ENCODE results near the gene SPSB4.

SPSB4 gene

DNA sequence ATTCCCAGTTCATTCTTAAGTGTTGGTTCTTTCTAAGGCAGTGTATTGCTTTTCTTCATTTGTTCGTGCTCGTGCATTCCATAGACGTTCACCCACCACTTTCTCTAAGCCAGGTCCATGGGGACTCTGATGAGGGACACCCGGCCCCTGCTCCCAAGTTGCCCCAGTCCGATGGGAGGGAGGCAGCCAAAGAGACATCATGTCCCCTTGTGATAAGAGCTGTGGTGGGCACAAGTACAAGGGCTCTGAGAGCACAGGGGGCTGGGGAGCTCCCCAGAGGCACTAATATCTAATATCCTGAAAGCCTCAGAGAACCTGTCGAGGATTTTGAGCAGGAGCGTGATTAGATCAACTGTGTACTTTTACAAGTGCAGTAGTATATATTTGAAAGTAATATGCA is 6.3 kb downstream of the SPSB4 start:
- Histone ChIP-seq H3K4me1 (ENCODE audit: low read length) (no peaks in the 10 kb centered on the region), H4K20me1 (ENCODE audit: insufficient read depth, low read length) (no peaks in the 10 kb centered on the region), H3K36me3 (replicated peaks; ENCODE audit: insufficient read depth, low read length) (no peaks in the 10 kb centered on the region), H3F3A (ENCODE audit: insufficient read depth, low read length) (no peaks in the 10 kb centered on the region), H3K9me3 (replicated peaks; ENCODE audit: insufficient read depth, low read length) (no peaks in the 10 kb centered on the region), H3K4me2 (ENCODE audit: low read depth, low read length) (no peak overlapping the region), H3K9me2 (replicated peaks; ENCODE audit: insufficient read depth, low read length) (no peaks in the 10 kb centered on the region), H3K4me3 (ENCODE audit: low read length) (no peak overlapping the region), H2AFZ (ENCODE audit: low read length) (no peak overlapping the region), H3K79me2 (ENCODE audit: low read length) (no peaks in the 10 kb centered on the region), H3K27me3 (replicated peaks; ENCODE audit: insufficient read depth, low read length) (0 out of 2 replicates have a peak, but pooled peaks cover 3% of the 10 kb centered on the region), H3K9ac (ENCODE audit: low read length) (no peak overlapping the region), H3K27ac (ENCODE audit: low read length) (no peak overlapping the region)
- no peak for TF ChIP-seq EZH2phosphoT487 (IDR thresholded peaks at IDR 0.05; ENCODE audit: low read length)
- TF ChIP-seq EZH2 (optimal IDR thresholded peaks at IDR 0.05; ENCODE audit: low read depth, low read length), result no peak
- TF ChIP-seq, protein P1, sequence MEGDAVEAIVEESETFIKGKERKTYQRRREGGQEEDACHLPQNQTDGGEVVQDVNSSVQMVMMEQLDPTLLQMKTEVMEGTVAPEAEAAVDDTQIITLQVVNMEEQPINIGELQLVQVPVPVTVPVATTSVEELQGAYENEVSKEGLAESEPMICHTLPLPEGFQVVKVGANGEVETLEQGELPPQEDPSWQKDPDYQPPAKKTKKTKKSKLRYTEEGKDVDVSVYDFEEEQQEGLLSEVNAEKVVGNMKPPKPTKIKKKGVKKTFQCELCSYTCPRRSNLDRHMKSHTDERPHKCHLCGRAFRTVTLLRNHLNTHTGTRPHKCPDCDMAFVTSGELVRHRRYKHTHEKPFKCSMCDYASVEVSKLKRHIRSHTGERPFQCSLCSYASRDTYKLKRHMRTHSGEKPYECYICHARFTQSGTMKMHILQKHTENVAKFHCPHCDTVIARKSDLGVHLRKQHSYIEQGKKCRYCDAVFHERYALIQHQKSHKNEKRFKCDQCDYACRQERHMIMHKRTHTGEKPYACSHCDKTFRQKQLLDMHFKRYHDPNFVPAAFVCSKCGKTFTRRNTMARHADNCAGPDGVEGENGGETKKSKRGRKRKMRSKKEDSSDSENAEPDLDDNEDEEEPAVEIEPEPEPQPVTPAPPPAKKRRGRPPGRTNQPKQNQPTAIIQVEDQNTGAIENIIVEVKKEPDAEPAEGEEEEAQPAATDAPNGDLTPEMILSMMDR (IDR thresholded peaks at IDR 0.05; ENCODE audit: low read length), result no peak
- DNase-seq, result no peak

DNA sequence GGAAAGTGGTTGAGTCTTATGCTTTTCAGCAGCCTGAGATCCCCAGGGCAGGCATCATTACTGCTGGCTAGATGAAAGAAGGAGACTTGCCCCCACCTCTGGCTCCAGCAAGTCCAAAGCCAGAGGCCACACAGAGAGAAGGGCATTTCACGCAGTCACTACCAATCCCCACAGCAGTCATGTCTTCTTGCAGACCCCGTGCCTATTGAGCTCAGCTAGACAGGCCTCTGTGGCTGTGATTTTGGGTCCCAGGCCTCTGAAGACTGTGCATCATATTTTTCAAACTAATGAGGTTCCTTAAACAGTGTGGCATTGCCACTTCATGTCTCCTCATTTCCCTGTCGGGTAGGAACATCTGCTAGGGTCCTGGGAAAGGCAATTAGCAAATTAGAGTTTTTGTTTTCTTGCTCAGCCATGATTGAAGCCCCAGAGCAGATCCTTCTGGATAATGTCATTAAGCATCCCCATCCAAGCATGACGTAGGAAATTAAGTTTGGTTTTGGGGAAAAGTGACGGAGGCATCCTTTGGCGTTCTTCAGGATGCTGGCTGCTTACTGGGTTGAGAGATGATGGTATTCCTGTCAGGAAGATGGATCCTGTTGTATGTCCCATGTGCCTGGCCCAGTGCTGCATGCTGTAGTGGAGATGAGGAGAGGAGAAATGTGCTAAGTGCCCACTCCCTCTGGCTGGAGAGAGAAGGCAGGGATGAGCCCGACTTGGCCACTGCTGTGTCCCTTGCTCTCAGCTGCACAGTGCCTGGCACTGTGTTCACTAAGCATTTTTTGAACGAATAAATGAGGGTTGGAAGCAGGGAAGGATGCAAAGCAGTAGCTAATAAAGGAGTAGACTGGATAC is 7.0 kb downstream of the SPSB4 start:
- Histone ChIP-seq H3K4me1 (ENCODE audit: low read length) (no peaks in the 10 kb centered on the region), H2AFZ (ENCODE audit: low read length) (no peak overlapping the region), H3K4me3 (ENCODE audit: low read length) (no peak overlapping the region), H3K36me3 (replicated peaks; ENCODE audit: insufficient read depth, low read length) (no peaks in the 10 kb centered on the region), H3K9me3 (replicated peaks; ENCODE audit: insufficient read depth, low read length) (no peaks in the 10 kb centered on the region), H4K20me1 (ENCODE audit: insufficient read depth, low read length) (no peaks in the 10 kb centered on the region), H3K9me2 (replicated peaks; ENCODE audit: insufficient read depth, low read length) (no peaks in the 10 kb centered on the region), H3F3A (ENCODE audit: insufficient read depth, low read length) (no peaks in the 10 kb centered on the region), H3K9ac (ENCODE audit: low read length) (no peak overlapping the region), H3K4me2 (ENCODE audit: low read depth, low read length) (no peak overlapping the region), H3K27me3 (replicated peaks; ENCODE audit: insufficient read depth, low read length) (no peaks in the 10 kb centered on the region), H3K27ac (ENCODE audit: low read length) (no peak overlapping the region), H3K79me2 (ENCODE audit: low read length) (no peaks in the 10 kb centered on the region)
- no peak for DNase-seq
- no peak for TF ChIP-seq EZH2phosphoT487 (IDR thresholded peaks at IDR 0.05; ENCODE audit: low read length)
- TF ChIP-seq EZH2 (optimal IDR thresholded peaks at IDR 0.05; ENCODE audit: low read depth, low read length), result no peak
- TF ChIP-seq, protein P1 (IDR thresholded peaks at IDR 0.05; ENCODE audit: low read length), result no peak

DNA sequence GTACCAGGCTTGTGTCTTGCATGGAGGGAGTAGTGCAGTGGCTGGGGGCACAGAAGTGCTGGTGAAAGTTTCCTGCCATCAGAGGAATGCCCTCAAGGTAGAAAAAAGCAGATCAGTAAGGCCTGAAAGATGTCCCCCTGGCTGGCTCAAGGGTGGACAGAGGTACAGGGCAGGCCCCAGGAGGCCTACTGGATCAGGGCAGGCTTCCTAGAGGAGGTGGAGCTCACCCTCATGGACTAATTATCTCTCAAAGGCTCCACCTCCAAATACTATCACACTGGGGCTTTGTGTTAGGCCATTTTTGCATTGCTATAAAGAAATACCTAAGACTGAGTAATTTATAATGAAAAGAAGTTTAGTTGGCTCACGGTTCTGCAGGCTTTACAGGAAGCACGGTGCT is 7.8 kb downstream of the SPSB4 start:
- H4K20me1 ChIP-seq (ENCODE audit: insufficient read depth, low read length), result no peaks in the 10 kb centered on the region
- no peaks in the 10 kb centered on the region for H3K79me2 ChIP-seq (ENCODE audit: low read length)
- DNase-seq, result no peak
- no peak overlapping the region for H3K27ac ChIP-seq (ENCODE audit: low read length)
- H3K9me3 ChIP-seq (replicated peaks; ENCODE audit: insufficient read depth, low read length), result no peaks in the 10 kb centered on the region
- no peak overlapping the region for H2AFZ ChIP-seq (ENCODE audit: low read length)
- TF ChIP-seq EZH2phosphoT487 (IDR thresholded peaks at IDR 0.05; ENCODE audit: low read length) (no peak), EZH2 (optimal IDR thresholded peaks at IDR 0.05; ENCODE audit: low read depth, low read length) (no peak)
- TF ChIP-seq, protein P1 (IDR thresholded peaks at IDR 0.05; ENCODE audit: low read length), result no peak
- no peak overlapping the region for H3K4me2 ChIP-seq (ENCODE audit: low read depth, low read length)
- no peak overlapping the region for H3K9ac ChIP-seq (ENCODE audit: low read length)
- no peak overlapping the region for H3K4me3 ChIP-seq (ENCODE audit: low read length)
- H3K36me3 ChIP-seq (replicated peaks; ENCODE audit: insufficient read depth, low read length), result no peaks in the 10 kb centered on the region
- H3F3A ChIP-seq (ENCODE audit: insufficient read depth, low read length), result no peaks in the 10 kb centered on the region
- no peaks in the 10 kb centered on the region for H3K27me3 ChIP-seq (replicated peaks; ENCODE audit: insufficient read depth, low read length)
- H3K9me2 ChIP-seq (replicated peaks; ENCODE audit: insufficient read depth, low read length), result no peaks in the 10 kb centered on the region
- H3K4me1 ChIP-seq (ENCODE audit: low read length), result no peaks in the 10 kb centered on the region

Measured in MM.1S (cell line).